Measurements from ENCODE around the gene ZFP42. TPM values are rescaled to one million over a fixed set of nuclear protein-coding genes. Genes with fewer than 3 reads are reported as not detected.

ZFP42 gene
- total and polyA plus RNA-seq, 2 donors (not counting 1 experiment from before 2014, with no cell fraction given): not detected

DNA sequence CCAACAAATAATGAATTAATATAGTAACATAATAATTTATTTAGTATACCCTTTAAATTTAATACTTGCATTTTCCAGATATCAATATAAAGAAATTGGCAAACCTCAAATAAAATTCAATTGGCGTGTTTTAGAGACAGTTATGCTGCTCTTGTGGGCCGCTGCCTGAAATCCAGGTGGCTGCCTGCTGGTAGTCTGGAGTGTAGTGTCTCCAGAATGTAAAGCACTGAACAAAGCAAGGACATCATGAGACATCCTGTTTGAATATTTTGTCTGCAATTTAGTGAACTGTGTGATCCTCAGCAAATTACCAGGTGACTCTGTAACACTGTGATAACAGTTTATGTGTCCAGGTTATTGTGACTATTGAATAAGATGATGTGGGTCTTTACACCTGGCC is 29.9 kb downstream of the ZFP42 start:
- DNase-seq (no peak), ATAC-seq (ENCODE audit: low read depth) (no peak)
- intact Hi-C loops (cut with micrococcal nuclease): no loop called here
- Histone ChIP-seq H3K9me3 (ENCODE audit: control extremely low read depth in 1 of 3, control insufficient read depth in 2 of 3, insufficient read depth in 1 of 3, low read length in 2 of 3) (peaks cover 0 to 24% (median 0%) of the 10 kb centered on the region in 3 donors), H3K27ac (ENCODE audit: low read length in 2 of 2) (no peak overlapping the region), H2AFZ (ENCODE audit: insufficient read depth, low read depth, low read length, poor library complexity, severe bottlenecking) (no peak overlapping the region), H4K20me1 (ENCODE audit: control insufficient read depth, insufficient read depth, low read length, poor library complexity, severe bottlenecking) (no peaks in the 10 kb centered on the region), H3K9ac (ENCODE audit: low read length) (no peak overlapping the region), H3K4me3 (ENCODE audit: control extremely low read depth in 1 of 5, extremely low read depth in 1 of 5, insufficient read depth in 1 of 5, low read depth in 2 of 5, low read length in 4 of 5) (no peak overlapping the region), H3K4me2 (replicated peaks; ENCODE audit: low read depth, low read length, poor library complexity, severe bottlenecking) (no peak overlapping the region), H3K4me1 (ENCODE audit: control insufficient read depth in 2 of 2, insufficient read depth in 2 of 2, low read length in 2 of 2) (no peaks in the 10 kb centered on the region), H3K27me3 (replicated peaks in 1 of 4; ENCODE audit: control extremely low read depth in 1 of 4, control insufficient read depth in 3 of 4, insufficient read depth in 4 of 4, low read length in 3 of 4) (no peaks in the 10 kb centered on the region), H3K79me2 (ENCODE audit: control insufficient read depth, insufficient read depth, low read length) (no peaks in the 10 kb centered on the region), H3K36me3 (replicated peaks in 1 of 2; ENCODE audit: control extremely low read depth in 1 of 2, control insufficient read depth in 1 of 2, extremely low read depth in 1 of 2, insufficient read depth in 2 of 2, low read length in 1 of 2) (no peaks in the 10 kb centered on the region)
- 73% methylated on average over 1 of the region's 2 CpGs for WGBS (ENCODE audit: insufficient coverage)
- ChIA-PET CTCF (no interaction called here), POLR2A (no interaction called here)
- Mint-ChIP-seq H3K4me3 (no peak overlapping the region), H3K4me1 (no peaks in the 10 kb centered on the region), H3K27ac (no peak overlapping the region), H3K9me3 (ENCODE audit: insufficient read depth) (peaks cover 5% of the 10 kb centered on the region), H3K27me3 (no peaks in the 10 kb centered on the region)
- no peak for TF ChIP-seq EZH2 (IDR thresholded peaks at IDR 0.05; ENCODE audit: borderline replicate concordance, insufficient read depth, low read depth, low read length, poor library complexity, severe bottlenecking)

DNA sequence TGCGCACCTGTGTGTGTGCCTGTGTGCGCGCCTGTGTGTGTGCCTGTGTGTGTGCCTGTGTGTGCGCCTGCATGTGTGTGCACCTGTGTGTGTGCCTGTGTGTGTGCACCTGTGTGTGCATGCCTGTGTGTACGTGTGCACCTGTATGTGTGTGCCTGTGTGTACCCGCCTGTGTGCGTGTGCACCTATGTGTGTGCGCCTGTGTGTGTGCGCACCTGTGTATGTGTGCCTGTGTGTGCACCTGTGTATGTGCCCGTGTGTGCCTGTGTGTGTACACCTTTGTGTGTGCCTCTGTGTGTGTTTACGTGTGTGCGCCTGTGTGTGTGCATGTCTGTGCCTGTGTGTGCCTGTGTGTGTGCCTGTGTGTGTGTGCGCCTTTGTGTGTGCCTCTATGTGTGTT is 33.5 kb downstream of the ZFP42 start:
- H3K4me3 Mint-ChIP-seq: no peak overlapping the region
- H3K4me1 ChIP-seq (ENCODE audit: control insufficient read depth in 2 of 2, insufficient read depth in 2 of 2, low read length in 2 of 2): no peaks in the 10 kb centered on the region
- peaks cover 0 to 21% (median 0%) of the 10 kb centered on the region in 3 donors for H3K9me3 ChIP-seq (ENCODE audit: control extremely low read depth in 1 of 3, control insufficient read depth in 2 of 3, insufficient read depth in 1 of 3, low read length in 2 of 3)
- H3K9ac ChIP-seq (ENCODE audit: low read length): no peak overlapping the region
- intact Hi-C loops (cut with micrococcal nuclease): no loop called here
- H3K27me3 ChIP-seq (replicated peaks in 1 of 4; ENCODE audit: control extremely low read depth in 1 of 4, control insufficient read depth in 3 of 4, insufficient read depth in 4 of 4, low read length in 3 of 4): no peaks in the 10 kb centered on the region
- no peak overlapping the region for H3K27ac ChIP-seq (ENCODE audit: low read length in 2 of 2)
- ChIA-PET CTCF (no interaction called here), POLR2A (no interaction called here)
- H3K79me2 ChIP-seq (ENCODE audit: control insufficient read depth, insufficient read depth, low read length): no peaks in the 10 kb centered on the region
- ATAC-seq (ENCODE audit: low read depth) (no peak), DNase-seq (no peak)
- H3K9me3 Mint-ChIP-seq (ENCODE audit: insufficient read depth): peaks cover 2% of the 10 kb centered on the region
- H3K36me3 ChIP-seq (replicated peaks in 1 of 2; ENCODE audit: control extremely low read depth in 1 of 2, control insufficient read depth in 1 of 2, extremely low read depth in 1 of 2, insufficient read depth in 2 of 2, low read length in 1 of 2): no peaks in the 10 kb centered on the region
- H3K27ac Mint-ChIP-seq: no peak overlapping the region
- TF ChIP-seq EZH2 (IDR thresholded peaks at IDR 0.05; ENCODE audit: borderline replicate concordance, insufficient read depth, low read depth, low read length, poor library complexity, severe bottlenecking): no peak
- TF ChIP-seq, protein P1, sequence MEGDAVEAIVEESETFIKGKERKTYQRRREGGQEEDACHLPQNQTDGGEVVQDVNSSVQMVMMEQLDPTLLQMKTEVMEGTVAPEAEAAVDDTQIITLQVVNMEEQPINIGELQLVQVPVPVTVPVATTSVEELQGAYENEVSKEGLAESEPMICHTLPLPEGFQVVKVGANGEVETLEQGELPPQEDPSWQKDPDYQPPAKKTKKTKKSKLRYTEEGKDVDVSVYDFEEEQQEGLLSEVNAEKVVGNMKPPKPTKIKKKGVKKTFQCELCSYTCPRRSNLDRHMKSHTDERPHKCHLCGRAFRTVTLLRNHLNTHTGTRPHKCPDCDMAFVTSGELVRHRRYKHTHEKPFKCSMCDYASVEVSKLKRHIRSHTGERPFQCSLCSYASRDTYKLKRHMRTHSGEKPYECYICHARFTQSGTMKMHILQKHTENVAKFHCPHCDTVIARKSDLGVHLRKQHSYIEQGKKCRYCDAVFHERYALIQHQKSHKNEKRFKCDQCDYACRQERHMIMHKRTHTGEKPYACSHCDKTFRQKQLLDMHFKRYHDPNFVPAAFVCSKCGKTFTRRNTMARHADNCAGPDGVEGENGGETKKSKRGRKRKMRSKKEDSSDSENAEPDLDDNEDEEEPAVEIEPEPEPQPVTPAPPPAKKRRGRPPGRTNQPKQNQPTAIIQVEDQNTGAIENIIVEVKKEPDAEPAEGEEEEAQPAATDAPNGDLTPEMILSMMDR (IDR thresholded peaks at IDR 0.05): no peak
- no peaks in the 10 kb centered on the region for H3K27me3 Mint-ChIP-seq
- WGBS (ENCODE audit: insufficient coverage): 95% methylated on average over 12 of the region's 13 CpGs
- no peaks in the 10 kb centered on the region for H3K4me1 Mint-ChIP-seq
- no peaks in the 10 kb centered on the region for H4K20me1 ChIP-seq (ENCODE audit: control insufficient read depth, insufficient read depth, low read length, poor library complexity, severe bottlenecking)
- no peak overlapping the region for H3K4me2 ChIP-seq (replicated peaks; ENCODE audit: low read depth, low read length, poor library complexity, severe bottlenecking)
- H2AFZ ChIP-seq (ENCODE audit: insufficient read depth, low read depth, low read length, poor library complexity, severe bottlenecking): no peak overlapping the region
- no peak overlapping the region for H3K4me3 ChIP-seq (ENCODE audit: control extremely low read depth in 1 of 5, extremely low read depth in 1 of 5, insufficient read depth in 1 of 5, low read depth in 2 of 5, low read length in 4 of 5)

Data from B cell (primary cell).